ENCODE measurements around the gene SYCN.
"Not testable (repeated sequence)": the region's sequence is repeated elsewhere in the genome, so short reads cannot be mapped to it uniquely, and the experiment has no call there.

The SYCN gene

DNA sequence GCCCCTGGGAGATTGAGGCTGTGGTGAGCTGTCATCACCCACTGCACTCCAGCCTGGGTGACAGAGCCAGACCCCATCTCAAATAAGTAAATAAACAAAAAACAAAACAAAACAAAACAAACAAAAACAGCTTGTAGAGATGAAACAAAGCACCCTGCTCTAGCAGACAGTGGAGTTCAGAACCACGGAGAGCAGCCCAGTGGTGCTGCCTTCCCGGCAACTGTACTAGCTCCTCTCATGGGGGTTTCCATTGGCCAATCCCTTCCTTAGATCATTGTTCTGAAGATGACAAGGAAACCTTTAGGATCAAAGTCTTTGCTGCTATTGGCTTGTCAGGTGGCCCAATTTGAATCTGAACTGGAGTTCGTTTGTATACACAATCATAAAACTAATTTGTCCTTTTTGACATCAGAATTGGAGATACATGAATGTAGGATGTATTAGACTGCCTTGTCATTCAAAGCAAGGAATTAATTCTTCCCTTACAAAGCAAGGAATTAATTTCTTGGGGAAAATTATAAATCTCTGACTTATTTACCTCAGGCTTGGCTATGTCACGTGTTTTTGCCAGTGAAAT lies 19.7 kb upstream of the SYCN start:
- DNase-seq: no peak

GRCh38 chr19:39219108-39219507 lies 15.0 kb upstream of the SYCN start:
- not testable (repeated sequence) for DNase-seq

DNA sequence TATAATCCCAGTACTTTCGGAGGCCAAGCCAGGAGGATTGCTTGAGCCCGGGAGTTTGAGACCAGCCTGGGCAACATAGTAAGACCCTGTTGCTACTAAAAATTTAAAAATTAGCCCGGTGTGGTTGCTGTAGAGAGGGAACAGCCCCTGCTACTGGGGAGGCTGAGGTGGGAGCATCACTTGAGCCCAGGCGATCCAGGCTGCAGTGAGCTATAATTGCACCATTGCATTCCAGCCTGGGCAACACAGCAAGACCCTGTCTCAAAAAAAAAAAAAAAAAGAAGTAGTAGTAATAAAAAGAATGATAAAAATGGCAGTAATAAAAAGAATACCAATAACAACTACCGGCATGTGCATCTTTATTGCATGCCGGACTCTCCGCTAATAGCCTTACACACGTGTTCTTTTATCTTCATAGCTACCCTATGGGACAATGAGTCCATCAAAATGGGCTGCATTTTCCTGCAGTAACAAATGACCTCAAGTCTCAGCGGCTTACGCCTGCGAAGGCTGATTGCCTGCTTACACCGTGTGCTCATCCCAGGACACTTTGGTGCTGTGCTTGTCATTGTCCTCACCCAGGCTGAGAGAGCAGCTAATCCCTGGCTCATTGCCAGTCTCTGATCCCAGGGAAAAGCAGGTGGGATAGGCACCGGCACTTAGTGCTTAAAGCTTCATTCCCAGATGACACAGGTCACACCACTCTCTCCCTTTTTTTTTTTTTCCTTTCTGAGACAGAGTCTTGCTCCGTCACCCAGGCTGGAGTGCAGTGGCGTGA lies 14.4 kb upstream of the SYCN start:
- no peak for DNase-seq

DNA sequence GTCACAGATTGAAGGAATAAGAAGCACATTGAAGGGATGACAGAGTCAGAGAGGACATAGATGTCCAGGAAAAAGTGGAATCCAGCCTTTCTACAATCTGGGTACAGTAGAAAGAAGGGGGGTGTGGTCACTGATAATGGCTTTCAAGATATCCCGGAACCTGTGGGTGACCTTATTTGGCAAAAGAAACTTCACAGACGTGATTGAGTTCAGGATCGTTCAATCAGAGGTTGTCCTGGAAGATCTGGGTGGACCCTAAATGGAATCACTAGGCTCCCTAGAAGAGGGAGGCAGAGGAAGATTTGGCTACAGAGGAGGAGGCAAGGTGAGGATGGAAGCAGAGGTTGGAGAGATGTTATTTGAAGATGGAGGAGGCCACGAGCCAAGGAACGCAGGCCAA lies 13.0 kb upstream of the SYCN start:
- no peak for DNase-seq

- not testable (repeated sequence) for DNase-seq
These were observed 11.3 kb upstream of the SYCN start for GRCh38 chr19:39215323-39215722.

GRCh38 chr19:39212375-39212742 lies 8.3 kb upstream of the SYCN start:
- peak; percentile 67 for DNase-seq

GRCh38 chr19:39211731-39212374 lies 7.8 kb upstream of the SYCN start:
- DNase-seq: no peak

DNA sequence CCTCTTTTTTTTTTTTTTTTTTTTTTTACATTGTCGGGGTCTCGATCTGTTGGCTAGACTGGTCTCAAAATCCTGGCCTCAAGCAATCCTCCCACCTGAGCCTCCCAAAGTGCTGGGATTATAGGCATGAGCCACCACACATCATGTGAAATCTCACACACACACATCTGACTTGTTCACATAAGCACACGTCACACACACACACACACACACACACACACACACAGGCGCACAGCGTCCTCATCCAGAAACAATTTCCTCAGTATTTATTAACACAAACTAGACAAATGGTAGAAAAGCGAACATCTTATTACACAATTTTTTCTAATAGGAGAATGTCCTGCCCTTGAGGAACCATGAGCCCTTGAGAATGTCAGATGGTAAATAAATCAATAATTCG lies 5.1 kb upstream of the SYCN start:
- DNase-seq: no peak

DNA sequence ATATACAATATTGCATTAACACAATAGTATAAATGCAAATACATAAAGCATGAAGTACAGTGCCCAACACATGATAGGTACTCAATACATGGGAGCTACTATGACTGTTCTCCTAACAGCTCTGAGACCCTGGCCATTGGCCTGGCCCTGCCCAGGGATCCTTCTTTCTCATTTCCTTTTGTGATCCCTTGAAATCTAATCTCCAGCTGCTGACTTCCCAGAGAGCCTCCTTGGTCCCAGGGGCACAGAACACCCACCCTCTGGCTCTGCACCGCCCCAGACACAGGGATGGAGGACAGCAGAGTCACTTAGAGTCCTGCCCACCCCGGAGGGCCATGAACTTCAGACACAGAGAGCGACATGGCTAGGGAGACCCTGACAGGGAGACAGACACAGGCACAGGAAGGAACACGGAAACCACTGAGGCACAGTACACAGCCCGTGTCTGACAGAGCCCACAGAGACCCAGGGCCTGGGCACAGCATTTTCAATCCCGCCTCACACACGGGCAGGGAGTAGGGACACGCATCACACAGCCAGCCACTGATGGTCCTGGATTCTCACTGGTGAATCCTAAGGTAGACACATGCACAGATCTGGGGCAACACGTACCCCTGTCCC lies 4.2 kb upstream of the SYCN start:
- DNase-seq: no peak

DNA sequence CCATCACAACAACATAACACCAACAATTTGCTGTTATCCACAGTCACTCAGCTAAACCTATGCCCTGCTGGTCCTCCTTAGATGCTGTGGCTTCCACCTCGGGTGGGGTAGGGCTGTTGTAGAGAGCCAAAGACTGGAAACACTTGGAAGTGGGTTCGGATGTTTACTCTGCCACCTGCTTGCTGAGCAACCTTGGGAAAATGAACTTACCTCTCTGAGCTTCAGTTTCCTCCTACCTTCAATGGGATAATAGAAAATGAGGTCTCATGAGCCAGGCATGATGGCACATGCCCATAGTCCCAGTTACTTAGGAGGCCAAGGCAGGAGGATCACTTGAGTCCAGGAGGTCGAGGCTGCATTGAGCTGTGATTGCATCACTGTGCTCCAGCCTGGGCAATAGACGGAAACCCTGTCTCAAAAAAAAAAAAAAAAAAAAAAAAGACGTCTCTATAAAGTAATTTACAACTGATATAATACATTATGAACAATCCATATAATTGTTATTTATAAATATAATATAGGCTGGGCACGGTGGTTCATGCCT lies 3.3 kb upstream of the SYCN start:
- DNase-seq: no peak

- no peak for DNase-seq
These were observed 2.1 kb upstream of the SYCN start for GRCh38 chr19:39206122-39206521.

- no peak for DNase-seq
These were observed 1.3 kb upstream of the SYCN start for GRCh38 chr19:39205449-39205764.

DNA sequence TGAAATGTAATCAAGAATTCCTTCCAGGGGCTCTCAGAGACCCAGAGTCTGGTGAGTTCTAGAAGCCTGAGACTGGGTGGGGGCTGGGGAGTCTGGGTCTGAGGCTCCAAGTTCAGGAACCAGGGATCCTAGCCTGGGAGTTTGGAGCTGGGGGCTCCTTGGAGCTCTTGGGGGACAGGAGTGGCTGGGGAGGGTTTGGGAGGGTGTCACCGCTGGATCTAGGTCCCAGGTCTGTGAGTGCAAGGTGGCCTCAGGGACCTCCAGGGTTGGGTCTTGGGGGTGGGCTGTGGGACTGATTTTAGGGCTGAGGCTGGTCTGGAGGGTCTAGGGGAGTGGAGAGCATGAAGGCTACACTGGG lies 1.1 kb downstream of the SYCN start:
- DNase-seq: no peak

GRCh38 chr19:39200803-39201115 lies 3.3 kb downstream of the SYCN start:
- DNase-seq: no peak

DNA sequence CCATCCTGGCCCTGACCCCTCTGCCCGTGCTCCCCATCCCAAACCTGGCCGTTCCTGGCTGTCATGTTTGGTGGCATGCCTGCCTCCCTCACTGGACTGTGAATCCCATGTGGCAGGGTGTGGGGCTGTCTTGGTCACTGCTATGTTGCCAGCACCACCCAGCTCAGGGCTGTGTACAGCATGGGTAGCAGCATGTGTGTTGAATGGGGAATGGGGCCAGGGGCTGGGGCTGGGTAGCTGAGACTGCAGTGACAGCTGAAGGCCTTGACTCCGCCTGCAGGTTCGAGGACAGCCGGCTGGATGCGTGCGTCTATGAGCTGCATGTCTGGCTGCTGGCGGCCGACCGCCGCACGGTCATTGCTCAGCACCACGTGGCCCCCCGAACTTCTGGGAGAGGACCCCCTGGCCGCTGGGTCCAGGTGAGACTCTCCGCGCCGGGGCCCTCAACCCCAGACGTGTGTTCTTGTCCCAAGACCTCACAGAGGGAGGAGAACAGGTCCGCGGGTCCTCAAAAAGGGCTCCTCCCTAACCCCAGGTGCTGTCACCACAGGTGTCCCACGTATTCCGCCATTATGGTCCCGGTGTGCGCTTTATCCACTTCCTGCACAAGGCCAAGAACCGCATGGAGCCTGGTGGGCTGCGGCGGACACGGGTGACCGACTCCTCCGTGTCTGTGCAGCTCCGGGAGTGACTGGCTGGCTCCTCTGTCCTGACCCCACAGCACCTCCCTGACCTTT lies 3.8 kb downstream of the SYCN start:
- no peak for DNase-seq

DNA sequence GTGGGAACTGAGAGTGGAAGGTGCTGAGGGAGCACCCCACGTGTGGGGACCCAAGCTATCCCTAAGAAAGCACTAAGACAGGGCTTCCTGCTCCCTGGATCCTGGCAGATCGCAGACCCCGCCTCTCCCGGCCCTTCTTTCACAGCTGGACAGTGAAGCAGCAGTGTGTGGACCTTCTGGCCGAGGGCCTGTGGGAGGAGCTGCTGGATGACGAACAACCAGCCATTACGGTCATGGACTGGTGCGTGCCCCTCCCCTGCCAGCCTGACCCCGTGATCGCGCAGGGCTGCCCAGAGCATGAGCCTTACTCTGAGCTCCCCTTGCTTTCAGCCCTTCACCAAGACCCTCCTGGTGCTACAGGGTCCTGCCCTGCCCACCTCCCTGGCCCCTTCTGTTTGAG lies 5.0 kb downstream of the SYCN start:
- DNase-seq: no peak

GRCh38 chr19:39197808-39198207 lies 6.3 kb downstream of the SYCN start:
- DNase-seq: peak; percentile 4

DNA sequence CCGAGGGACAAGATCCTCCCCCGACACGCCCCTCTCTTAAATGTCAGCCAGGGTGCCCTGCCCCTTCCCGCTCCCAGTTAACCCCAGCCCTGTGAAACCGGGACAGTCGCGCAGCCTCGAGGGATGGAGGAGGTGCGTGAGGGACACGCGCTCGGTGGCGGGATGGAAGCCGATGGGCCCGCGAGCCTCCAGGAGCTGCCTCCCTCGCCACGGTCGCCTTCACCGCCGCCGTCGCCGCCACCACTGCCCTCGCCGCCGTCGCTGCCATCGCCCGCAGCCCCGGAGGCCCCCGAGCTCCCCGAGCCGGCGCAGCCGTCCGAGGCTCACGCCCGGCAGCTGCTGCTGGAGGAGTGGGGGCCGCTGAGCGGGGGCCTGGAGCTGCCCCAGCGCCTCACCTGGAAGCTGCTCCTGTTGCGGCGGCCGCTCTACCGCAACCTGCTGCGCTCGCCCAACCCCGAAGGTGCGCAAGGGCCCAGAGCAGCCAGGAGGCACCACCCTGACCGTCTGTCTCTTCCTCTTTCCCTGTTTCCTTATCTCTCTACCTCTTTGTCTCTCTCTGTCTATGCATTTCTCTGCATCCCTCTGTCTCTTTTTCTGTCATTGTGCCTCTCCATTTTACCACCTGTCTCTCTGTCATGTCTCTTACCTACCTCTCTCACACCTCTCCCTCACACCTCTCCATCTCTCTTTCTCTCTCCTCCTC lies 7.1 kb downstream of the SYCN start, which contains the start of gene NCCRP1:
Gene NCCRP1 (plus strand): TSS at position 105 of the 703 bp plus-strand sequence. CDS start 19 bp downstream, at position 124.
- DNase-seq: peak; percentile 6

- DNase-seq: no peak
These were observed 7.7 kb downstream of the SYCN start for GRCh38 chr19:39196320-39196719.

DNA sequence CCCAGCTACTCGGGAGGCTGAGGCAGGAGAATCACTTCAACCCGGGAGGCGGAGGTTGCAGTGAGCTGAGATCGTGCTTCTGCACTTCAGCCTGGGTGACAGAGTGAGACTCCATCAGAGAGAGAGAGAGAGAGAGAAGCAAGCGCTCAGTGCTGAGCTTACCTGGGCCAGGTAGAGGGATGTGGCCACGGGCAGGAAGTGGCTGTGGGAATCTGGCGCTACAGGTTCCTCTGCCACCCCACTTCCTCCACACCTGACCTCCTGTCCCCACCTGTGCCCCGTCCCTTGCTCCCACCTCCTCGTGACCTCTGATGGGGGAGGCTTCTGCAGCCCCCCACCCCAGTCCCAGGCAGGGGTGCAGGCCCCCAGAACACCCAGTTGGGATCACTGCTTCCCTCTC lies 8.3 kb downstream of the SYCN start:
- peak; percentile 35 for DNase-seq

DNA sequence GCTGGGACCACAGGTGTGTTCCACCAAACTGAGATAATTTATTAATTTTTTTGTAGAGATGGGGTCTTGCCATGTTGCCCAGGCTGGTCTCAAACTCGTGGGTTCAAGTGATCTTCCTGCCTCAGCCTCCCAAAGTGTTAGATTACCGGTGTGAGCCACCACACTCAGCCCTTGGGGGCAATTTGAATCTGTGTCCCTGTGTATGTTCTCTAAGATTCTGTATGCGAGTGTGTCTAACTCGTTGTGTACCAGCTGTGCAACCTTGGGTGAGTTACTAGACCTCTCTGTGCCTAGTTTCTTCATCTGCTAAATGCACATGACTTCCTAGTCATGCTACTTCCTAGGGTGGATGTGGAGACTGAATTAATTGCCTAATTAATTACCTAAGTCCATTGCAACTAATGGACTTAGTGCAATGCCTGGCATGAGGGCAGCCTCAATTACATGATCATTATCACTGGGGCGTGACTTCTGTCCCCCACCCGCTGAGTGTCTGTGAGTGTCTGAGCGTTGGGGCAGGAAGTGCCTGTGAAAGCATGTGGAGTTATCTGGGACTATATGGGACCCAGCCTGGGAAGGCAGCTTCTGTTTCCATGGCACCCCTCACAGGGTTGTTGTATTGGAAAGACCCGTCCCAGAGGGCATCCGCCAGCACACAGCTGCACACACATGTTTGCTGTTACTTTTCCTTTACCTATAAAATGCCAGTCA lies 9.1 kb downstream of the SYCN start:
- DNase-seq: no peak

DNA sequence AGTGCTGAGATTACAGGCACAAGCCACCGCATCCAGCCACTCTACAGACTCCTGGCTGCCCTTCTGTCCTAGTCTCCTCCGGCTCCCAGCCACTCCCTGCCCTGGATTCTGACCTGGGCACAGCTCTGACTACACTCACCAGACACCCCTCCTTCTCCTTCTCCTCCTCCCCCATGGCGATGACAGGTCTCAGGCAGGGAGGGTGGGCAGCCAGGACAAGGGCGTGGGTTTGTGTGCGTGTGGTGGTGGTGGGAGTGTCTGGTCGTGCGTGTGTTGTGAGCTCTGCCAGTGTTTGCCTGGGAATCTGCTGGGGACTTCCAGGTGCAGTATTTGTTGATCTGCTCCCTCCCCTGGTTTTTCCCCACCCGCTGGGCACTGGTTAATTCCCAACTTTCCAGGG lies 10.3 kb downstream of the SYCN start:
- no peak for DNase-seq

Data from CD4-positive, alpha-beta T cell treated with Interleukin-6 for 4 hours (primary cell).